ENCODE data around the gene COASY.
"Not testable (repeated sequence)": the region's sequence is repeated elsewhere in the genome, so short reads cannot be mapped to it uniquely, and the experiment has no call there.

Gene COASY

GRCh38 chr17:42553161-42553818 is 8.7 kb upstream of the COASY start:
- DNase-seq (ENCODE audit: low read depth) = no peak

- no peak for DNase-seq (ENCODE audit: low read depth)
Observed at GRCh38 chr17:42553866-42554249, 8.1 kb upstream of the COASY start.

GRCh38 chr17:42554250-42555121 is 7.5 kb upstream of the COASY start:
- DNase-seq (ENCODE audit: low read depth) = peak; percentile 62

GRCh38 chr17:42555122-42555622 is 6.8 kb upstream of the COASY start:
- DNase-seq (ENCODE audit: low read depth) = no peak

GRCh38 chr17:42555961-42556617 is 5.9 kb upstream of the COASY start:
- DNase-seq (ENCODE audit: low read depth) = not testable (repeated sequence)

GRCh38 chr17:42559075-42559474 is 2.9 kb upstream of the COASY start:
- no peak for DNase-seq (ENCODE audit: low read depth)

- no peak for DNase-seq (ENCODE audit: low read depth)
Observed at GRCh38 chr17:42560246-42560645, 1.7 kb upstream of the COASY start.

GRCh38 chr17:42562388-42563142 is 617 bp downstream of the COASY start:
- no peak for DNase-seq (ENCODE audit: low read depth)

GRCh38 chr17:42563143-42563509 is 1.2 kb downstream of the COASY start:
- DNase-seq (ENCODE audit: low read depth) = no peak

GRCh38 chr17:42563543-42563942 is 1.6 kb downstream of the COASY start:
- no peak for DNase-seq (ENCODE audit: low read depth)

- DNase-seq (ENCODE audit: low read depth) = no peak
Observed at GRCh38 chr17:42563950-42564349, 2.0 kb downstream of the COASY start.

- DNase-seq (ENCODE audit: low read depth) = no peak
Observed at GRCh38 chr17:42564815-42565522, 3.0 kb downstream of the COASY start.

- no peak for DNase-seq (ENCODE audit: low read depth)
Observed at GRCh38 chr17:42565523-42566214, 3.7 kb downstream of the COASY start.

GRCh38 chr17:42566215-42566882 is 4.4 kb downstream of the COASY start:
- DNase-seq (ENCODE audit: low read depth) = no peak

- DNase-seq (ENCODE audit: low read depth) = peak; percentile 85
Observed at GRCh38 chr17:42566883-42567573, 5.1 kb downstream of the COASY start, which contains the start of gene MLX. Gene MLX, plus strand, starts transcription at chr17:42567100. Its CDS starts 25 bp downstream, at chr17:42567125.

GRCh38 chr17:42568341-42569111 is 6.6 kb downstream of the COASY start:
- no peak for DNase-seq (ENCODE audit: low read depth)

GRCh38 chr17:42571435-42572225 is 9.7 kb downstream of the COASY start:
- DNase-seq (ENCODE audit: low read depth) = no peak

GRCh38 chr17:42573095-42573494 is 11.1 kb downstream of the COASY start:
- DNase-seq (ENCODE audit: low read depth) = no peak

Measured in T-helper 22 cell (primary cell).